Vagina (tissue), 2 donors: Measurements from ENCODE around the gene ACTC1. TPM values are rescaled to one million over a fixed set of nuclear protein-coding genes. Genes with fewer than 3 reads are reported as not detected.

Experiments
- DNase-seq, 2 donors: peaks; one replicate each; pipeline ENCODE4 v3.0.0-alpha.2; 2017; ENCODE audit errors: extremely low spot score in 2 of 2
- H3K27ac ChIP-seq: fragments of 200-600 bp; sonication (generic); one replicate; pipeline ENCODE4 v1.5.1; 2019
- H3K27me3 ChIP-seq: fragments of 200-600 bp; sonication (generic); one replicate; pipeline ENCODE4 v1.5.1; 2019
- H3K36me3 ChIP-seq, 2 donors: fragments of 200-600 bp; sonication (generic); one replicate each; pipeline ENCODE4 v1.5.1; 2017 to 2019
- H3K4me1 ChIP-seq: fragments of 200-600 bp; sonication (generic); one replicate; pipeline ENCODE4 v1.5.1; 2019
- H3K4me3 ChIP-seq, 2 donors: fragments of 200-600 bp; sonication (generic); 1 replicate in 1 of 2; 2 replicates in 1 of 2; pipeline ENCODE4 v1.5.1; 2016 to 2019
- H3K9me3 ChIP-seq: fragments of 200-600 bp; sonication (generic); one replicate; pipeline ENCODE4 v1.5.1; 2019
- CTCF ChIP-seq, 3 experiments: fragments of 450-650 bp in 2 of 3; fragments of 200-600 bp in 1 of 3; sonication (generic) in 1 of 3; IDR thresholded peaks; one replicate each; pipeline ENCODE4 v1.5.1; 2017 to 2019; ENCODE audit warnings: antibody characterized with exemption in 3 of 3, mild to moderate bottlenecking in 2 of 3, moderate library complexity in 2 of 3
- POLR2A ChIP-seq, 2 donors: fragments of 450-650 bp; IDR thresholded peaks; one replicate each; pipeline ENCODE4 v1.6.1; 2017; ENCODE audit warnings: antibody characterized with exemption in 2 of 2, mild to moderate bottlenecking in 2 of 2, moderate library complexity in 2 of 2
- POLR2AphosphoS5 ChIP-seq, 2 donors: sonication (generic); formaldehyde crosslinking; IDR thresholded peaks; one replicate each; pipeline ENCODE4 v1.9.0; 2017; ENCODE audit warnings: antibody characterized with exemption in 2 of 2, mild to moderate bottlenecking in 2 of 2, low read depth in 1 of 2; ENCODE audit not compliant: insufficient read depth in 1 of 2
- intact Hi-C: fragments of 100-400 bp; cut with DNase I; formaldehyde crosslinking; loops from one replicate; pipeline ENCODE4 v1.15.1; 2023
- total RNA-seq: library from RNA; depleted of rRNA; stranded (reverse); fragments of >200 nt; gene quantifications from one replicate; pipeline ENCODE4 v1.2.3, GENCODE V29; 2016

Gene ACTC1
- total RNA-seq, 1 donor from 2014 or later = 15.0 TPM

- intact Hi-C loops = no loop called here
- TF ChIP-seq CTCF (IDR thresholded peaks at IDR 0.05) (no peak), POLR2AphosphoS5 (IDR thresholded peaks at IDR 0.05; ENCODE audit: insufficient read depth in 1 of 2, low read depth in 1 of 2) (no peak), POLR2A (IDR thresholded peaks at IDR 0.05) (no peak)
Observed at GRCh38 chr15:34804776-34805175, 9.4 kb upstream of the ACTC1 start.

GRCh38 chr15:34804113-34804512 is 8.8 kb upstream of the ACTC1 start:
- no peaks in the 10 kb centered on the region for H3K27me3 ChIP-seq
- H3K9me3 ChIP-seq = no peaks in the 10 kb centered on the region
- H3K4me1 ChIP-seq = no peaks in the 10 kb centered on the region
- TF ChIP-seq POLR2A (IDR thresholded peaks at IDR 0.05) (no peak), CTCF (IDR thresholded peaks at IDR 0.05) (no peak), POLR2AphosphoS5 (IDR thresholded peaks at IDR 0.05; ENCODE audit: insufficient read depth in 1 of 2, low read depth in 1 of 2) (no peak)
- intact Hi-C loops = no loop called here
- DNase-seq = no peak
- H3K27ac ChIP-seq = no peak overlapping the region
- no peaks in the 10 kb centered on the region for H3K36me3 ChIP-seq
- no peak overlapping the region for H3K4me3 ChIP-seq

More at GRCh38 chr15:34804776-34805175, 9.4 kb upstream of the ACTC1 start:
- H3K4me1 ChIP-seq = no peaks in the 10 kb centered on the region
- H3K27me3 ChIP-seq = no peaks in the 10 kb centered on the region
- no peak for DNase-seq
- no peaks in the 10 kb centered on the region for H3K9me3 ChIP-seq
- H3K27ac ChIP-seq = no peak overlapping the region
- H3K4me3 ChIP-seq = no peak overlapping the region
- no peaks in the 10 kb centered on the region for H3K36me3 ChIP-seq

GRCh38 chr15:34802803-34803750 is 7.7 kb upstream of the ACTC1 start:
- no peak for TF ChIP-seq POLR2AphosphoS5 (IDR thresholded peaks at IDR 0.05; ENCODE audit: insufficient read depth in 1 of 2, low read depth in 1 of 2)
- TF ChIP-seq POLR2A (IDR thresholded peaks at IDR 0.05) = no peak
- TF ChIP-seq CTCF (IDR thresholded peaks at IDR 0.05) = no peak
- no peak for DNase-seq
- no peak overlapping the region for H3K27ac ChIP-seq
- no peaks in the 10 kb centered on the region for H3K36me3 ChIP-seq
- H3K9me3 ChIP-seq = no peaks in the 10 kb centered on the region
- intact Hi-C loops = no loop called here
- no peak overlapping the region for H3K4me3 ChIP-seq
- H3K27me3 ChIP-seq = no peaks in the 10 kb centered on the region
- no peaks in the 10 kb centered on the region for H3K4me1 ChIP-seq

- Histone ChIP-seq H3K36me3 (no peaks in the 10 kb centered on the region), H3K27ac (no peak overlapping the region), H3K4me3 (no peak overlapping the region), H3K27me3 (no peaks in the 10 kb centered on the region), H3K4me1 (no peaks in the 10 kb centered on the region), H3K9me3 (no peaks in the 10 kb centered on the region)
- TF ChIP-seq CTCF (IDR thresholded peaks at IDR 0.05) (no peak), POLR2A (IDR thresholded peaks at IDR 0.05) (no peak), POLR2AphosphoS5 (IDR thresholded peaks at IDR 0.05; ENCODE audit: insufficient read depth in 1 of 2, low read depth in 1 of 2) (no peak)
- DNase-seq = no peak
- intact Hi-C loops = no loop called here
Observed at GRCh38 chr15:34802371-34802770, 7.0 kb upstream of the ACTC1 start.
